GM12892 (cell line): Measurements from ENCODE around the gene HMCN1.

ENCODE experiments used
- POLR2A ChIP-seq: IDR thresholded peaks from 2 replicates; pipeline ENCODE4 v1.6.1; 2011; ENCODE audit warnings: low read depth, low read length, control low read depth
- POLR2AphosphoS5 ChIP-seq: IDR thresholded peaks from 2 replicates; pipeline ENCODE4 v1.6.1; 2011; ENCODE audit warnings: low read depth, low read length, control low read depth
- TAF1 ChIP-seq: IDR thresholded peaks from 2 replicates; pipeline ENCODE4 v1.6.1; 2011; ENCODE audit warnings: low read depth, mild to moderate bottlenecking, control low read depth, low read length, borderline replicate concordance

GRCh38 chr1:186207391-186208085, 473.3 kb downstream of the HMCN1 start:
- TF ChIP-seq POLR2AphosphoS5 = no peak
- TF ChIP-seq POLR2A = no peak
- TF ChIP-seq TAF1 = no peak
